CD4-positive, alpha-beta T cell treated with Interleukin-15 for 4 hours (primary cell): ENCODE measurements around the gene DNAH12.
"Not testable (repeated sequence)": the region's sequence is repeated elsewhere in the genome, so short reads cannot be mapped to it uniquely, and the experiment has no call there.

Source experiments
- DNase-seq: peaks from one replicate; pipeline ENCODE4 v3.0.0-alpha.2; 2020; ENCODE audit warnings: low spot score

DNAH12 gene

DNA sequence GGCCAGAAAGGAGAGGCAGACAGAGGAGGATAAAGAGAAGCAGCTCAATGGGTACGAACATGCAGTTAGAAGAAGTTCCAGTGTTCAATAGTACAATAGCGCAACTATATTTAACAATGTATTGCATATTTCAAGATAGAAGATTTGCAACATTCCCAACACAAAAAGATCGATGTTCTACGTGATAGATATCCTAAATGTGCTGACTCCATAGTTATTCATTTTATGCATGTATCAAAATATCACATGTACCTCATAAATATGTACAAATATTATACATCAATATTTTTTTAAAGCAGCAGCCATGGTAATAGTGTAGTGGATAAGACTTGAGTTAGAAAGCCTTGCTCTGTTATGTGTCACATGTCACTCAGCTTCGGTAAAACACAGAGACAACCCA, 141.5 kb downstream of the DNAH12 start:
- DNase-seq: no peak

DNA sequence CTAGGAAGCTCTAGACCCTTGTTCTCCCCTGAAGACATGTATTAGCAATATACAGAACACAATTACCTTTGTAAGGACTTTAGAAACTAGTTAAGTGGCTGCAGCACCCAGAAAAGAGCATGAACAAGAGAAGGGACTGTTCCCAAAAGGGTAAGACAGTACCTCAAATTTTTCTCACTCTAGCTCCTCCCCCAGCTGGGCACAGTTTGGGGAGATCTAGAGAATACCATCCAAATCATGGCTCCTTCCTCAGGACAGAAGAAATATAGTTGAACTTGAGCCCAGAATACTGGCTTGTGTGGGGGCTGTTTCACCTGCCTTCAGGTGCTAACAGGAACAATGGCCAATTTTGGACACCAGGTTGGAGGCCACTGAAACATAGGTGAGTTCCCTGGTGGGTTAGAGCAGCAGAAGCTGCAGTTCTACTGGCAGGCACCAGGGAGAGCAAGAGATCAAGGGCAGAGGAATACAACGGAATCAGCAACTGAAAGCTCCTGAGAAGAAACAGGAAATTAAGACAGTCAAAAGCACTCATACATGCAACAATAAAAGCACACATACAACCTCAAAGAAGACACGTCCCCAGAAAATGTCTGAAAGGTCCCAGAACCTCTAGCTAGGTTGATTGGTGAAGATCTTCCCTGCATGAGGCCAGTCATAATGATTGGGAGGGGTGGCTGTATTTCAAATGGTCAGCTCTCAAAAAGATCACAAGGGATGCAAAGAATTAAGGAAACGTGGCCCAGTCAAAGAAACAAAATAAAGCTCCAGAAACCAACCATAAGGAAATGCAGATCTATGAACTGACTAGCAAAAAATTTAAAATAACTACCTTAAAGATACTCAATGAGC, 146.7 kb downstream of the DNAH12 start:
- peak; percentile 67 for DNase-seq

DNA sequence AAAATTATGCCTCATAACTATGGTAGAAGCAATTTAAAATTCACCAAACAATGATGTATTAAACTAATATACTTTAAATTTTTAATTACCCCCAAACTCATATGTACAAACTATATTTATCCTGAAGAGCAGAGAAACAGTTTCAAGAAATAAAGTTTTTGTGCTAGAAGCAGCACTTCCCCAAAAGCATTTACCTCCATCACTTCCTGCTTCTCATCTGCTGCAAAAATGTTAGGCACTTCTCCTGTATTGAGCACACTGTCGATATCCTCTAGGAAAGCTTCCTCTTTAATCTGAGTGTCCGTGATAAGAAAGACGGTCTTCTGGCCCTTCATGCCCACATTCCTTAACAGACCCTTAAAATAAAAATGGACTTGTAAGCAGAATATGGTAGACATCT, 150.2 kb downstream of the DNAH12 start:
- DNase-seq: no peak

DNA sequence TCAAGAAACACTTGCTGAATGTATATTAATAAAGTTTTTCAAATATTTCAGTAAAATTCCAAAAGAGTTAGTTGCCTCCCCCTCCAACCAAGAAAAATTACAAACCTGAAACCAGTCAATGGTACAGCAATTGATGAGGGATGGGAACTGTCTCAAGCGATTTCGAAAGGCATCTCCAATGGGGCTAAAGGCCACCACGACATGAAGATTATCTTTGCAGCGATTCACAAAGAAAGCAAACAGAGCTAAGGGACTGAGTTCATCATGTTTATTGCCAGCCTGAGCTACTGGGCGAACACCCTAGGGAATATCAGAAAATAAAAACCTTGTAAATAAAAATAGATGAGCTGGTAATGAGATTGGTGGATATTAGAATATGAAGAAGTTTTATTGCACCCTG, 152.4 kb downstream of the DNAH12 start:
- DNase-seq: no peak

DNA sequence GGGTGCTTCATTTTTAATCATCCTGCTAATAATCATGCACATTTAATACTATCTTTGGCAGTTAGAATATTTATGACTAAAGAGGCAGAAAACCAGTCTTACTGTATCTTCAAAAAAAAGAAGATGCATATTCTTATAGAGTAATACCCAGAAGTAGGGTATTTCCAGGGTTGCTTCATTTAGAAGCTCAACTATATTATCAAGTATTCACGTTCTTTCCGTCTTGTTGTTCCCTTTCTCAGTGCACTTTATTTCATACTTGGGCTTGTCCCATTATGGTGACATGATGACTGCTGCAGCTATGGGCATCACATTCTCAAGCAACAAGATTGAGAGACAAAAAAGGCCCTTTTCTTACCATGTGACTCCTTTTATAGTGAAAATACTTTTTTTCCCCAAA, 154.9 kb downstream of the DNAH12 start:
- no peak for DNase-seq

DNA sequence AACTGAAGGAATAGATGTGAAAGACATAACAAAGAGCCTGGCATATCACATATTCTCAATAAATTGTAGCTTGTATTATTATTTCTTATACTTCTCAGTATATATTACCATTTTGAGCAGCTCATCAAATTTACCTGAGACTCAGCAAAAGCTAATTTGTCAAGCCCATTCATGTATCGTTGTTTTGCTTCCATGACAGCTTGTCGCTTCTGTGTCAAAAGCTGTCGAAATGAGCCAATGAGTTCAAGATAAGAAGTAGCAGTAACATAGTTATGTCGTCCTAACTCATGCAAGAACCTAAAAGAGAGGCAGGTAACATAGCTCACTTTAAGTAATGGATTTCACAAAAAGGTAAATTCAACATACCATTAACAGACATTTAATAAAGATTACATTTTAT, 157.8 kb downstream of the DNAH12 start:
- no peak for DNase-seq

DNA sequence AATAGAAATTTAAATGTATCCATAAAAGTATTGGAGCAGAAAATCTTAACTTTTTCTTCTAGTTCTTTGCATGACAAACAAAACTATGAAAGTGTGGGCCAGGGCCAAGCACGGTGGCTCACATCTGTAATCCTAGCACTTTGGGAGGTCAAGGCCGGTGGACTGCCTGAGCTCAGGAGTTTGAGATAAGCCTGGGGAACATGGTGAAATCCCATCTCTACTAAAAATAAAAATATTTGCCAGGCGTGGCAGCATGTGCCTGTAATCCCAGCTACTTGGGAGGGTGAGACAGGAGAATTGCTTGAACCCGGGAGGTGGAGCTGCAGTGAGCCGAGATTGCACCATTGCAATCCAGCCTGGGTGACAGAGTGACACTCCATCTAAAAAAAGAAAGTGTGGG, 158.6 kb downstream of the DNAH12 start:
- DNase-seq: no peak

DNA sequence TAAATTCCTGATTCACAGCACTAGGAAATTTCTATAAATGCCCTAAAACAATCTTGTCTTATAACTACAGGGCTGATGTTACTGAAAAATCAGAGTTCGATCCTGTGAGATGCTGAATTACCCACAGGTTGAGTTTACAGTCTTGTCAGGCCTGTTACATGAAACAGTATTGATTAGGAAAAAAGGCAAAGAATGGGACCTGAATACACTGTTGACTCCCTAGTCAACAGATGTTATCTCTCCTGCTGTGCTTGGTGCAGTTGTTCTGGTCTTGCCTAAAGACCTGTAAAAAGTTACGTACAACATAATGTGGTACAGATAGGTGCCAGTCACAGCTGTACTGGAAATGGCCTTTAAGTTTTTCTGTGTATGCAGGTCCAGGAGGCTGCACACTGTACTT, 160.3 kb downstream of the DNAH12 start:
- no peak for DNase-seq

DNA sequence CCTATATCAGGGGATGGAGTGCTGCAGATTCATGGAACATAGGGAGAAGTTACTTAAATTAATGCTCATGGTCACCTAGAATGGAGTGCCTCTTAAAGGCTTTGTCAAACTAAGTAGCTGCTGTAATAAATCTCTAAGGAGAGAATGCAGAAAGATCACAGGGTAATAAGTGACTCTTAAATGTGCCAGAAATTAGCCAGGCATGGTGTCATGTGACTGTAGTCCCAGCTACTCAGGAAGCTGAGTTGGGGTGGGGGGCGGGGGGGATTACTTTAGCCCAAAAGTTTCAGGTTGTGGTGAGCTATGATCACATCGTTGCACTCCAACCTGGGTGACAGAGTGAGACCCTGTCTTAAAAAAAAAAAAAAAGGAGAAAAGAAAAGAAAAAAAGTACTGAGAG, 160.7 kb downstream of the DNAH12 start:
- DNase-seq: no peak

DNA sequence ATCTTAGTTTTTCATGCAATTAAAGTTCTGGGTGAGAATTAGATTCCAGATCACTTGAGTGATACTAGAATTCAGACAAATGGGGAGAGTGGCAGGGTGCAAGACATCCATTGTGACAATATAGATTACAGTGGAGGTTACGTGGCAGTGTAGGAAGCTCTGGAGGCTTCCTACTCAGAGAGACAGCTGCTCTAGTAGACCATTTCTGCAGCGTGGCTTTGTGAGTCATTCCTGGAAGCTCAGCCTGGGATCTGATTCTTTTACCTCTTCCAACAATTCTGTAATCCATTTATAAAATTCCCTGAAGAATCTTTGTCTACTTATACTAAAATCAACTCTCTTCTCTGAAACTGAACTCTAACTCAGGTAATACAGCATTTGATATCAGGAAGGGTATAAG, 161.2 kb downstream of the DNAH12 start:
- DNase-seq: no peak

DNA sequence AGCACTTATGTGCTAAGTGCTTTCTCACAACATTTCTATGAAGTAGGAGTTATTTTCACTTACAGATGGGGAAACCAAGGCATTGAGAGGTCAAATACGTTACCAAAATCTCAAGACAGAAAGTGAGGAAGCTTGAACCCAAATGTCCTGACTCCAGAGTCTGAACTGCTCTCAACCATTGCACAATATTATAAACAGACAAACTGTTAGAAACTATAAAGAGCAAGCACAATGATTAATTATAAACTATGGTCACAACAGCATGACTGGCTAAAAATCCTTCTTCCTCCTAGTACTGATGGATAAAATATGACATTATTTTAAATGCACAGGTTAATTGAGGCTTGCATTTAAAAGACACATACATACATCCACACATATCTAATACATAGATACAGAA, 173.8 kb downstream of the DNAH12 start:
- DNase-seq: no peak

DNA sequence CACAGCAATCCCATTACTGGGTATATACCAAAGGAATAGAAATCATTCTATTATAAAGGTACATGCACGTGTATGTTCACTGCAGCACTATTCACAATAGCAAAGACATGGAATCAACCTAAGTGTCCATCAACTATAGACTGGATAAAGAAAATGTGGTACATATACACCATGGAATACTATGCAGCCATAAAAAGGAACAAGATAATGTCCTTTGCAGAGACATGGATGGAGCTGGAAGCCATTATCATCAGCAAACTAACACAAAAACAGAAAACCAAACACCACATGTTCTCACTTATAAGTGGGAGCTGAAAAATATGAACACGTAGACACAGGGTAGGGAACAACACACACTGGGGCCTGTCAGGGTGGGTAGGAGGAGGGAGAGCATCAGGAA, 179.1 kb downstream of the DNAH12 start:
- not testable (repeated sequence) for DNase-seq

DNA sequence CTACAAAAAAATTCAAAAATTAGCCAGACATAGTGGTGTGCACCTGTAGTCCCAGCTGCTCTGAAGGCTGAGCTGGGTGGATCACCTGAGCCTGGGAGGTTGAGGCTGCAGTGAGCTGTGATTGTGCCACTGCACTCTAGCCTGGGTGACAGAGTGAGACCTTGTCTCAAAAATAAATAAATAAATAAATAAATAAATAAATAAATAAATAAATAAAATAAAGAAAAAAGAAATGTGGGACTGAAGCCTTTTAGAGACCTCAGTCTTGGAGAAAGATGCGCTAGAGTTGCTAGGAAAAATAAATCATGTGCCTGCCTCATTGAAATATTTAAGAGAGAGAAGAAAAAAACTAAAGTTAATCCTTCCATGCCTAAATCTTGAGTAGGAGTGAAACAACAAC, 187.9 kb downstream of the DNAH12 start:
- DNase-seq: not testable (repeated sequence)

DNA sequence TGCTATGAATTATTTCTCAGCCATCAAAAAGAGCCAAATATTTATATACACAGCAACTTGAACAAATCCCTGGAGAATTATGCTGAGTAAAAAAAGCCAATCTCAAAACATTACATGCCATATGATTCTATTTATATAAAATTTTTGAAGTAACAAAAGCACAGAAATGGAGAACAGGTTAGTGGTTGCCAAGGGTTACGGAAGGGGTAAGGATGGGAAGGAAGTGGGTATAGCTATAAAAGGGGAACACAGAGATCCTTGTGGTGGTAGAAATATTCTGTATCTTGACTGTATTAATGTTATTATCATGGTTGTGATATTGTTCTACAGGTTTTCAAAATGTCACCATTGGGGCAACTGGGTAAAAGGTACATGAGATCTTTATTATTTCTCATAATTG, 189.4 kb downstream of the DNAH12 start:
- DNase-seq: no peak

DNA sequence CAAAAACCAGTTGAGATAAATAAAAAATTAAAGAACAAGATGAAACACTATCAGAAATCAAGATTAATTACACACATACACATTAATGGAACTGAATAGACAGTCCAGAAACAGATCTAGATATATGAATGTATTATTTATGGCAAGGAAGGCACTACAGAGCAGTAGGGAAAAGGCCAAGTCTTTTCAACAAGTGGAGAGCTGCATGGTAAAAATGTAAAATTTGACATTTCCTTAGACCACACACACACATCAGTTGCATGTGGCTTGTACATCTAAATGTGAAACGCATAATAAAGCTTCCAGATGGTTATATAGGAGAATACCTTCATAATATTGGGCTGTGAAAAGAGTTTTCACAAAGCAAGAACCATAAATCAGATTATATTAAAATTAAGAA, 193.9 kb downstream of the DNAH12 start:
- DNase-seq: no peak

DNA sequence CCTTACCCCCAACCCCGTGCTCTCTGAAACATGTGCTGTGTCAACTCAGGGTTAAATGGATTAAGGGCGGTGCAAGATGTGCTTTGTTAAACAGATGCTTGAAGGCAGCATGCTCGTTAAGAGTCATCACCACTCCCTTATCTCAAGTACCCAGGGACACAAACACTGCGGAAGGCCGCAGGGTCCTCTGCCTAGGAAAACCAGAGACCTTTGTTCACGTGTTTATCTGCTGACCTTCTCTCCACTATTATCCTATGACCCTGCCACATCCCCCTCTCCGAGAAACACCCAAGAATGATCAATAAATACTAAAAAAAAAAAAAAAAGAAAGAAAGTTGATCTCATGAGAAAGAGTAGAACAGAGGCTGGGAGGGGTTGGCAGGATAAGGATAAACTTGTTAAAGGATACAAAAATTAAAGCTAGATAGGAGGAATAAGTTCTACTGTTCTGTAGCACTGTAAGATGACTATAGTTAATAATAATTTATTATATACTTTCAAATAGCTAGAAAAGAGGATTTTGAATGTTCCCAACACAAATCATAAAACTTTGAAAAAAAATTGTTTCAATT, 205.0 kb downstream of the DNAH12 start:
- not testable (repeated sequence) for DNase-seq

DNA sequence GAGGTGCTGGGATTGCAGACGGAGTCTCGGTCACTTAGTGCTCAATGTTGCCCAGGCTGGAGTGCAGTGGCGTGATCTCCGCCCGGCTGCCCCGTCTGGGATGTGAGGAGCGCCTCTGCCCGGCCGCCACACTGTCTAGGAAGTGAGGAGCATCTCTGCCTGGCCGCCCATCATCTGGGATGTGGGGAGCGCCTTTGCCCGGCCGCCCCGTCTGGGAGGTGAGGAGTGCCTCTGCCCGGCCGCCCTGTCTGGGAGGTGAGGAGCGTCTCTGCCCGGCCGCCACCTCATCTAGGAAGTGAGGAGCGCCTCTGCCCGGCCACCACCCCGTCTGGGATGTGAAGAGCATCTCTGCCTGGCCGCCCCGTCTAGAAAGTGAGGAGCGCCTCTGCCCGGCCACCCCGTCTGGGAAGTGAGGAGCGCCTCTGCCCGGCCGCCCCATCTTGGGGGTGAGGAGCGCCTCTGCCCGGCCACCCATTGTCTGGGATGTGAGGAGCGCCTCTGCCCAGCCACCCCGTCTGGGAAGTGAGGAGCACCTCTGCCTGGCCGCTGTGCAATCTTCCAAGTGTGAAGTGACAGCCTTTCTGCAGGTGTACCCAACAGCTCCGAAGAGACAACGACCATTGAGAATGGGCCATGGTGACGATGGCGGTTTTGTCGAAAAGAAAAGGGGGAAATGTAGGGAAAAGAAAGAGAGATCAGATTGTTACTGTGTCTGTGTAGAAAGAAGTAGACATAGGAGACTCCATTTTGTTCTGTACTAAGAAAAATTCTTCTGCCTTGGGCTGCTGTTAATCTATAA, 205.7 kb downstream of the DNAH12 start:
- not testable (repeated sequence) for DNase-seq

DNA sequence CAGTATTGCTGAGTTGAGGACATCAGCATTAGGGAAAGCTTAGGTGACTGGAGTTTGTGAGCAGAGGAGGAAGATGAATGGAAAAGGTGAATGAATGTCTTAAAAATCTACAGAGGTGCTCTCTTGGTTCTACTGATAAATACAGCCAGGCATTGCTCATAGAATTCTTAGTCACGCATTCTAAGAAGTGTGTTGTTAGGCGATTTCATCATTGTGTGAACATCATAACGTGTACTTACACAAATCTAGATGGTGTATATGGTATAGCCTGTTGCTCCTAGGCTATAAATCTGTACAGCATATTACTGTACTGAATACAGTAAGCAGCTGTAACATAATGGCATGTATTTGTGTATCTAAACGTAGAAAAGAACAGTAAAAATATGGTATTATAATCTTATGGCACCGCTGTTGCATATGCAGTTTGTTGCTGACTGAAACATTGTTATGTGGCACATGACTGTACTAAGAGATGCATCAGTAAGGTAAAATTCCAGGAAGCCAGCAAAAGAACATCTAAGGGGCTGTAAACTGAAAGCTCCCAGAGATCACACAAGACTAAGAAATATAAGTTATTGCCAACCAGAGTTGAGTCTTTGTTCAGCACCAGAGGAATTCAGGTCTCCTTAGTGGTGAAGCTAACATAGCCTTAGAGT, 208.7 kb downstream of the DNAH12 start:
- DNase-seq: no peak

DNA sequence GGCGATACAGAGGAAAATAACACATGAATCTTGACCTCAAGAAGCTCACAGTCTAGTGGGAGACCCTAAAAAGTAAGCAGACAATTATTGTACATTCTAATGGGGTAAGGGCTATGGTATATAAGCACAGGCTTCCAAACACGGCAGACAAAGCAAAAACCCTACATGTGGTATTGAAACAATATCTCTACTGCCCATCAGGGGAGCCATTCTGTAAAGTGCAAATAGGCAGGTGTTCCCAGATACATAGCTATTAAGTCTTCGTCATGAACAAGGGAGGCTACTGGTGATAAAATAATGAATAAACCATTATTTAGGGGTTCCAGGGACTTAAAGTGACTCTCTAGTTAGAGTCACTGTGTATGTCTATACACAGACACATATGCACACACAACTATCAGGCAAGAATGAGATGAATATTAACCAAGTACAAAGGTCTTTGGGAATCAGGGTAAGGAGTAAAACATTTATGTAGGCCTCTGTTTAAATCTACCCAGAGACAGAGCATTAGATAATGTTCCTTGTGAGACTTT, 213.0 kb downstream of the DNAH12 start:
- DNase-seq: no peak

DNA sequence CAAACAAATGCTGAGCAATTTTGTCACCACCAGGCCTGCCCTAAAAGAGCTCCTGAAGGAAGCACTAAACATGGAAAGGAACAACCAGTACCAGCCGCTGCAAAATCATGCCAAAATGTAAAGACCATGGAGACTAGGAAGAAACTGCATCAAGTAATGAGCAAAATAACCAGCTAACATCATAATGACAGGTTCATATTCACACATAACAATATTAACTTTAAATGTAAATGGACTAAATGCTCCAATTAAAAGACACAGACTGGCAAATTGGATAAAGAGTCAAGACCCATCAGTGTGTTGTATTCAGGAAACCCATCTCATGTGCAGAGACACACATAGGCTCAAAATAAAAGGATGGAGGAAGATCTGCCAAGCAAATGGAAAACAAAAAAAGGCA, 217.6 kb downstream of the DNAH12 start:
- DNase-seq: not testable (repeated sequence)

DNA sequence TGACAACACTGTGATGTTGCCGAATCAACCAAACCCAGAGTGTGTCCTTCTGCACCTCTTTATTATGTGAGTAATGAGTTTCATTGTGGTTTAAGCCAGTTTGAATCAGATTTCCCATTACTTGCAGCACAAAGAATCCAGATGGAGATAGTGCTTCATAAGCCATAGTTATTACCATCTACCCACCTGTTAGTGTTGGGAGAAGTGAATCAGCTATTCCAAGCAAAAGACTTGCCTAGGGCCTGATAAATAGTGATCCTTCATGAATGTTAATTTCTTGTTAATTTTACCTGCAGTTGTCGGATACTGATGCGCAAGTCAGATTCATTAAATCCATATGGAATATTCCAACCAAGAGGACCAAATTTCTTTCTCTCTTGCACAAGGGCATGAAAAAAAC, 229.9 kb downstream of the DNAH12 start:
- no peak for DNase-seq

DNA sequence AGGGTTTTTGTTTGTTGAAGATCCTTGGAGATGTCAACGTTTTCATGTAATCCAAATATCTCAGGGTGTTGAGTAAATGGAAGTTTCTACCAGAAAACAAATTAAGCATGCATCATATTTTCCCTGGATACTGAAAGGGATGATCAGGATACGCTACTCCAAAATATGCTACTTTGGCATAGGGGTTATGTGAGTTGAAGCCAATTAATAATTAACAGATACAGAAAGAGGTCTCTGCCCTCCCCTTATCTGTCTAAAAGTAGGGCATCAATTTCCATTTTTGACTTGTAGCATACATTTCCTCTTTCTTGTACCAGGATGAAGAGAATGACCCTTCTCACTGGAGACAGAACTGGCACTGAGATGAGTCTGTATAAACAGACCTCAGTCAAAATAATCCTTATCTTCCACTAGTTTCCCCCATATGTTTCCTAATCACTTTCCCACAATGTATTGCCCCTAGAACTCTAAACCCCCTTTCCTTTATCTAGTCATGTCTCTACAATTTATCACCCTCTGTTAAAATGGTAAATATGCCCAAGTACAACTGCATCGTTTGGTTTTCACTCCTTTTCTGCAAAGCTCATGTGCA, 234.3 kb downstream of the DNAH12 start:
- no peak for DNase-seq
